Measurements from ENCODE around the gene DNAJB9.

The DNAJB9 gene

GRCh38 chr7:108525985-108526767 is 43.5 kb upstream of the DNAJB9 start, which contains the start of gene PNPLA8 (continued):
- TF ChIP-seq ZNF518A (tag by site-specific recombination; conservative IDR thresholded peaks at IDR 0.05; ENCODE audit: low read depth) (peak; percentile 43), ZNF843 (tag by site-specific recombination; IDR thresholded peaks at IDR 0.05) (peak; percentile 40; the same call in 1 of the 2 replicates), ZNF560 (tag by site-specific recombination; IDR thresholded peaks at IDR 0.05; ENCODE audit: borderline replicate concordance) (no peak), ZNF530 (tag by site-specific recombination; IDR thresholded peaks at IDR 0.05; ENCODE audit: low read depth) (no peak), ZNF555 (tag by site-specific recombination; conservative IDR thresholded peaks at IDR 0.05) (no peak), ZBTB11 (tag by site-specific recombination; conservative IDR thresholded peaks at IDR 0.05; ENCODE audit: low read depth) (peak; percentile 70), GLIS1 (tag by site-specific recombination; IDR thresholded peaks at IDR 0.05) (peak; percentile 38; the same call in 1 of the 2 replicates), OVOL3 (tag by site-specific recombination; IDR thresholded peaks at IDR 0.05) (no peak), PRDM10 (tag by site-specific recombination; IDR thresholded peaks at IDR 0.05) (0 out of 2 replicates have a peak, but pooled peaks have one; percentile 21), PATZ1 (tag by site-specific recombination; IDR thresholded peaks at IDR 0.05) (peak; percentile 75), CTCF (tag by site-specific recombination; IDR thresholded peaks at IDR 0.05) (peak; percentile 12; the same call in 1 of the 2 replicates), ZFHX2 (tag by site-specific recombination; conservative IDR thresholded peaks at IDR 0.05) (peak; percentile 95), ATF2 (tag by site-specific recombination; IDR thresholded peaks at IDR 0.05; ENCODE audit: low read depth) (peak; percentile 66; the same call in 1 of the 2 replicates), ZNF585B (tag by site-specific recombination; IDR thresholded peaks at IDR 0.05) (peak; percentile 53), ZIC2 (tag by site-specific recombination; IDR thresholded peaks at IDR 0.05) (peak; percentile 82), ZNF580 (tag by site-specific recombination; IDR thresholded peaks at IDR 0.05) (peak; percentile 91), ZSCAN4 (tag by site-specific recombination; IDR thresholded peaks at IDR 0.05) (no peak), SALL2 (tag by site-specific recombination; IDR thresholded peaks at IDR 0.05; ENCODE audit: borderline replicate concordance) (no peak)
